ENCODE measurements around the gene ARID2.

The ARID2 gene

GRCh38 chr12:45930369-45930768 is 200.9 kb downstream of the ARID2 start:
- DNase-seq (ENCODE audit: low spot score), result no peak

DNA sequence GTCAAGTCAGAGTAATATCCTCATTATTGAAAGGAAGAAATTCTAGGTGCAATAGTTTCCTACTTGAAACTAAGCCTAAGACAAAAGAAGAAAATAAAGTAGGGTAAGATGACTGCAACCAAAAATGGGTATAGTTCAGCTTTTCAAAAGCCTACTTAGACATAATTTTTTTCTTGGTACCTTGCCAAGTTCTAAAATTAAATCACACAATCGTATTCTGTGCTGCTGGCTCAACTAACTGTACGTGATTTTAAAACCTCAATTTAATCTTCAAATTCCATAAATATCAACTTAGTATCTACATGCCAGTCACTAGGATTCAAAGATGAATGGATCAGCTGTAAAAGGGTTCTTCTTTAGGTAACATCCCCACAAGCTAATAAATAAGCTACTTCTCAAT is 204.0 kb downstream of the ARID2 start:
- no peak for DNase-seq (ENCODE audit: low spot score)

- peak; percentile 31 for DNase-seq (ENCODE audit: low spot score)
Measured at GRCh38 chr12:45934956-45935355, 205.4 kb downstream of the ARID2 start.

DNA sequence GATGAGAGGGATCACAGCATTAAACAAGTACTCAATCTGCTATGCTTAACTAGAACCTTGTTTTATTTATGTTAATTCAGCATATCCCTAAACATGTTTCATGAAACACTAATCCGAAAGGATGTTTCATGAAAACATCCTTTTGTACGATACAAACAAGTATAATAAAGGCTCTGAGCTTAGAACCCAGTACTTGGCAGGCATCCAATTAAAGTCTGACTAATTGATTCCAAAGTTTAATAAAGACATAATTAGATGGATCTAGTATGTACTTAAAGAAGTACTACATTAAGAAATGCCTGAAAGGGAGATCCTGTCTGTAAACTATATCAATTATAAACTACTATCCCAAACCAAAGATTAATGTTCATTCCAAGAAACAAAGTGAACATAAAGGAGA is 209.1 kb downstream of the ARID2 start:
- peak; percentile 56 for DNase-seq (ENCODE audit: low spot score)

GRCh38 chr12:45939759-45940158 is 210.3 kb downstream of the ARID2 start:
- DNase-seq (ENCODE audit: low spot score), result no peak

- DNase-seq (ENCODE audit: low spot score), result no peak
Measured at GRCh38 chr12:45944771-45945170, 215.3 kb downstream of the ARID2 start.

- DNase-seq (ENCODE audit: low spot score), result no peak
Measured at GRCh38 chr12:45946435-45946834, 216.9 kb downstream of the ARID2 start.

GRCh38 chr12:45948546-45948945 is 219.0 kb downstream of the ARID2 start:
- no peak for DNase-seq (ENCODE audit: low spot score)
